Upper lobe of left lung (tissue), 6 donors: ENCODE results near the gene ZNF528. TPM values are rescaled to one million over a fixed set of nuclear protein-coding genes. Genes with fewer than 3 reads are reported as not detected.
A peak's percentile ranks its signal among the peaks of the same experiment; 100 is the strongest.

Source experiments
- ATAC-seq, 2 donors: fragments of 200-7000 bp; cut with Tn5 transposase; one replicate each; pipeline ENCODE4 v1.9.1; 2022; ENCODE audit warnings: mild to moderate bottlenecking in 2 of 2, moderate library complexity in 2 of 2; ENCODE audit not compliant: low FRiP score in 2 of 2
- DNase-seq, 2 donors: peaks; one replicate each; pipeline ENCODE4 v3.0.0-alpha.2; 2019 to 2020
- H3K27ac ChIP-seq, 4 donors: fragments of 200-600 bp; sonication (generic); one replicate each; pipeline ENCODE4 v1.5.1; 2016 to 2019
- H3K27me3 ChIP-seq, 4 donors: fragments of 200-600 bp; sonication (generic); one replicate each; pipeline ENCODE4 v1.5.1; 2017 to 2019
- H3K36me3 ChIP-seq, 4 donors: fragments of 200-600 bp; sonication (generic); one replicate each; pipeline ENCODE4 v1.5.1; 2016 to 2019
- H3K4me1 ChIP-seq, 4 donors: fragments of 200-600 bp; sonication (generic); one replicate each; pipeline ENCODE4 v1.5.1; 2018 to 2019
- H3K4me3 ChIP-seq, 4 donors: fragments of 200-600 bp; sonication (generic); one replicate each; pipeline ENCODE4 v1.5.1; 2017 to 2019; ENCODE audit warnings: mild to moderate bottlenecking in 2 of 4, moderate library complexity in 1 of 4
- H3K9me3 ChIP-seq, 4 donors: fragments of 200-600 bp; sonication (generic); one replicate each; pipeline ENCODE4 v1.5.1; 2018 to 2019
- CTCF ChIP-seq, 6 experiments: fragments of 450-650 bp in 4 of 6; fragments of 200-600 bp in 2 of 6; sonication (generic) in 2 of 6; IDR thresholded peaks; one replicate each; pipeline ENCODE4 v1.5.1; 2016 to 2019; ENCODE audit warnings: antibody characterized with exemption in 6 of 6
- EP300 ChIP-seq, 4 donors: sonication (generic); formaldehyde crosslinking; IDR thresholded peaks; one replicate each; pipeline ENCODE4 v1.5.1; 2017; ENCODE audit warnings: antibody characterized with exemption in 4 of 4, control low read depth in 2 of 4
- POLR2A ChIP-seq, 4 donors: fragments of 450-650 bp; IDR thresholded peaks; one replicate each; pipeline ENCODE4 v1.5.1; 2016 to 2017; ENCODE audit warnings: antibody characterized with exemption in 4 of 4, mild to moderate bottlenecking in 2 of 4
- POLR2AphosphoS5 ChIP-seq, 2 donors: sonication (generic); formaldehyde crosslinking; IDR thresholded peaks; one replicate each; pipeline ENCODE4 v1.5.1; 2017; ENCODE audit warnings: antibody characterized with exemption in 2 of 2
- WGBS, 2 donors: methylation state at CpG; one replicate each; pipeline ENCODE4 v1.1.5; 2017 to 2018; 5-methylcytosine and 5-hydroxymethylcytosine counted together
- small RNA-seq, 4 donors: library from RNA; depleted of rRNA; stranded (forward); fragments of <200 nt; gene quantifications; one replicate each; pipeline ENCODE3, GENCODE V24; 2016
- total RNA-seq, 6 donors: library from RNA; depleted of rRNA in 4 of 6; stranded (reverse); fragments of >200 nt in 4 of 6; gene quantifications; one replicate each; pipeline versions ENCODE4 v1.1.0 to v1.2.1, GENCODE V29; 2016 to 2021
- donor health status: DM: no; HTN: no; CAD: no; lungs with moderate emphysema.
- donor health status: DM: no; HTN: yes; CAD: no; lungs with severe emphysema.

The ZNF528 gene
- total RNA-seq, 6 donors from 2014 or later: 10.2 to 36.7 (median 27.5) TPM

- peaks cover 43 to 84% (median 76%) of the 10 kb centered on the region in 4 donors for H3K9me3 ChIP-seq
- H3K27ac ChIP-seq: peak within 1 kb of the TSS in 1 of 4 donors; percentile 43
- peaks cover 0 to 22% (median 15%) of the 10 kb centered on the region in 4 donors for H3K36me3 ChIP-seq
- peak within 1 kb of the TSS; percentile 49 to 56 (median 52) for H3K4me3 ChIP-seq
- H3K4me1 ChIP-seq: peaks cover 0 to 6% (median 0%) of the 10 kb centered on the region in 4 donors
- DNase-seq: peak; percentile 28 to 85
- TF ChIP-seq EP300 (IDR thresholded peaks at IDR 0.05): no peak
- peak; percentile 32 to 52 for TF ChIP-seq POLR2AphosphoS5 (IDR thresholded peaks at IDR 0.05)
- H3K27me3 ChIP-seq: no peaks in the 10 kb centered on the region
- 2 to 4% methylated on average over 40 to 48 of the region's 48 CpGs for WGBS, 2 donors
- ATAC-seq: peak; percentile 57 to 83
These were observed 55.9 kb downstream of the ZNF528 start, which contains the start of gene ZNF578 for GRCh38 chr19:52453324-52454094. Gene ZNF578 (plus strand): TSS chr19:52453553. CDS start chr19:52501846, 48,293 bp downstream.

GRCh38 chr19:52464798-52465470 is 67.3 kb downstream of the ZNF528 start:
- WGBS, 2 donors: 87 to 92% methylated on average over 14 of the region's 14 CpGs
- Histone ChIP-seq H3K4me1 (no peaks in the 10 kb centered on the region), H3K9me3 (peaks cover 59 to 95% (median 92%) of the 10 kb centered on the region in 4 donors), H3K36me3 (peaks cover 0 to under 1% (median 0%) of the 10 kb centered on the region in 4 donors), H3K4me3 (no peak overlapping the region), H3K27ac (no peak overlapping the region), H3K27me3 (no peaks in the 10 kb centered on the region)
- no peak for TF ChIP-seq CTCF (IDR thresholded peaks at IDR 0.05)
- no peak for TF ChIP-seq POLR2AphosphoS5 (IDR thresholded peaks at IDR 0.05)
- no peak for TF ChIP-seq POLR2A (IDR thresholded peaks at IDR 0.05)
- no peak for TF ChIP-seq EP300 (IDR thresholded peaks at IDR 0.05)
- ATAC-seq (no peak), DNase-seq (no peak)

Small RNA genes within 50 kb of the gene (small RNA-seq; reads per million reads assigned to genes)
- 0 reads per million in 4 donors for gene AC010332.1

Other genes with a start within 250 kb of the ZNF528 start
- gene ZNF836, start 226.2 kb upstream of the ZNF528 start, total RNA-seq: 10 to 100 TPM in 5 of 6 donors, 1 to 10 TPM in 1; 8.4 to 24.3 (median 14.7) TPM
- gene PPP2R1A, start 207.8 kb upstream of the ZNF528 start, total RNA-seq: 100 to 1,000 TPM in 5 of 6 donors, 10 to 100 TPM in 1; 90.1 to 214 (median 177) TPM
- gene ZNF766, start 128.3 kb upstream of the ZNF528 start, total RNA-seq: 10 to 100 TPM in 4 of 6 donors, 1 to 10 TPM in 2; 4.0 to 20.0 (median 14.7) TPM
- gene ZNF480, start 100.7 kb upstream of the ZNF528 start, total RNA-seq: 10 to 100 TPM in 2 of 6 donors, 1 to 10 TPM in 4; 2.7 to 13.6 (median 8.4) TPM
- gene ZNF610, start 61.6 kb upstream of the ZNF528 start, total RNA-seq: 1 to 10 TPM; 1.7 to 5.3 (median 2.7) TPM
- gene ZNF880, start 27.9 kb upstream of the ZNF528 start, total RNA-seq: 10 to 100 TPM in 5 of 6 donors, 1 to 10 TPM in 1; 9.9 to 19.4 (median 12.4) TPM
- gene ZNF534, start 31.3 kb downstream of the ZNF528 start, total RNA-seq: under 1 TPM in 3 of 6 donors, not detected in 3; 0.17 to 0.55 (median 0.30) TPM
- 1 to 10 TPM in 3 of 6 donors, under 1 TPM in 2, not detected in 1; 0.83 to 2.4 (median 1.0) TPM for gene ZNF578, start 55.7 kb downstream of the ZNF528 start, total RNA-seq
- gene ZNF808, start 129.8 kb downstream of the ZNF528 start, total RNA-seq: 10 to 100 TPM; 12.6 to 63.9 (median 25.3) TPM
- 10 to 100 TPM in 5 of 6 donors, 1 to 10 TPM in 1; 6.8 to 25.3 (median 16.0) TPM for gene ZNF701, start 172.4 kb downstream of the ZNF528 start, total RNA-seq
- 100 to 1,000 TPM in 1 of 6 donors, 10 to 100 TPM in 5; 27.3 to 161 (median 45.5) TPM for gene ZNF83, start 240.5 kb downstream of the ZNF528 start, total RNA-seq